Measurements from ENCODE around the gene ARHGAP35.
"Not testable (repeated sequence)": the region's sequence is repeated elsewhere in the genome, so short reads cannot be mapped to it uniquely, and the experiment has no call there.

The ARHGAP35 gene

DNA sequence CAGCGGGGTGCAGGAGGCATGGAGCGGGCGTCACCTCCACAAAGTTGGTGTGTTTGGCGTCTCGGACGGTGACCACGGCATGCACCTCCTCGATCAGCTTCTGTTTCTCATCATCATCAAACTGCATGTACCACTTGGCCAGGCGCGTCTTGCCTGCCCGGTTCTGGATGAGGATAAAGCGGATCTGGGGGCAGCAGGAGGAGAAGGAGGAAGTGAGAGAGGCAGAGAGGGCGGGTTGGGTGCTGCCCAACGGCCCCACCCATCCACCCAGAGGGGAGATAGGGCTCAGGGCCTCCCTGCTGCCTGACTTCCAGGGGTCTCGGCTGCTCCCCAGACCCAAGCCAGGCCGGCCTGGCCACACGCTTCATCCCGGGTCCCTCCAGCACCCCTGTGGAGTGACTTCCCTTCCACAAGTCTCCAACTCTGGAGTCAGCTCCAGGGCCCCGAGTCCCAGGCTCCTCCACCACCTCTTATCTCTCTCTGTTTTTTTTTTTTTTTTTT is 14.8 kb upstream of the ARHGAP35 start:
- no peak for DNase-seq

GRCh38 chr19:46847528-46847927 is 13.3 kb upstream of the ARHGAP35 start:
- DNase-seq: no peak

DNA sequence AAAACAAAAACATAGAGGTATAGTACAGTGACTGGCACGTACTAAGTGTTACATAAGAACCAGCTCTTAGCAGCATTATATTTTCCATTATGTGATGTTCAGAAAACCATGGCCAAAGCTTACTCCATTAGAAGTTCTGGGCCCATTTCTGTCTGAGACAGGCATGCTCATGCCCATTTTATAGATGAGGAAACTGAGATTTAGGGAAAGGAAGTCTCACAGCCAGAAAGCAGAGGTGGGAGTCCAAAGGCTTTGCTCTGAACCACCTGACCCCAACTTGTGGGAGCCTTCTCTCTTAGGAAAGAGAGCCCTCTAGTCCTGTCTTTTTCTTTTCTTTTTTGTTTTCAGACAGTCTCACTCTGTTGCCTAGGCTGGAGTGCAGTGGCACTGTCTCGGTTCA is 12.4 kb upstream of the ARHGAP35 start:
- no peak for DNase-seq

GRCh38 chr19:46849610-46850009 is 11.2 kb upstream of the ARHGAP35 start:
- peak; percentile 41 for DNase-seq

- DNase-seq: peak; percentile 97
Measured at GRCh38 chr19:46850228-46851203, 10.3 kb upstream of the ARHGAP35 start, which contains the start of gene AP2S1. Gene AP2S1 (minus strand): TSS chr19:46850846. CDS start chr19:46850766, 80 bp downstream.

DNA sequence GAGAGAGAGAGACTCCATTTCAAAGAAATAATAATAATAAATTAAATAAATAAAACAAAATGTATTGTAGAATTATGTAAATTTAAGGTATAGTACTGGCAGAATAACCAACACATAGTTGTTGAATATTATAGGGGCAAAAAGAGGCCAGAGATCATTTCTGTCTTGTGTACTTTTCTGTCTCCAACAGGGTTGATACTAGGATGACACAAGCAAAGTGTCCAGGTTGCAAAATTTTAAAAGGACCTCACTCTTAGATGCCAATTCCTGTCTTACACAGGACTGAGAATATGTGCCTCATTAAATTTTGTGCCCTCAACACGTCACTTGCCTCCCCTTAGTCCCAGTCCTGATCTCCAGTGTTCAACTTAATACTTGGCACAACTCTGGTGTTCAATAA is 8.0 kb upstream of the ARHGAP35 start:
- DNase-seq: no peak

- DNase-seq: peak; percentile 20
Measured at GRCh38 chr19:46854698-46855097, 6.1 kb upstream of the ARHGAP35 start.

GRCh38 chr19:46856062-46857022 is 4.5 kb upstream of the ARHGAP35 start:
- DNase-seq: peak; percentile 98

DNA sequence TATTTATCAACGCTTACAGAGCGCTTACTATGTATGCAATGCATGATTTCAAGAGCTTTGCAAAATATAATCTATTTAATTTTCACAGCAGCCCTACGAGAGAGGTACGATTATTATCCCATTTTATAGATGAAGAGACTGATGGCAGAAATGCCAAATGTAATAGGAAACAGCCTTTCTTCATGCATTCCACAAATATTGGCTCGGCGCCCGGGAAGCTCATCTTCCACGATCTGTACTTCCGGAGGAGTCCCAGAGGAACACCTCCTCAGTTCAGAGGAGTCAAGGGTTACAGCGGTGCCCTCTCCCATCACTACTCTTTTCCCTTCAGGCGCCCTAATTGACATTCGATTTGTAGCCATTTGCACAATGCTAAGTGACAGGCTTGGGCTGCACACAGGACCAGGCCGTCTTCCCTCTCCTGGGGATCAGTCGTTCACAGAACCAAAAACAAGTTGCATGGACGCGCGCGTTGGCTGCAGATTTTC is 1.1 kb upstream of the ARHGAP35 start:
- no peak for DNase-seq

GRCh38 chr19:46860125-46860845 is 512 bp upstream of the ARHGAP35 start:
- peak; percentile 99 for DNase-seq

DNA sequence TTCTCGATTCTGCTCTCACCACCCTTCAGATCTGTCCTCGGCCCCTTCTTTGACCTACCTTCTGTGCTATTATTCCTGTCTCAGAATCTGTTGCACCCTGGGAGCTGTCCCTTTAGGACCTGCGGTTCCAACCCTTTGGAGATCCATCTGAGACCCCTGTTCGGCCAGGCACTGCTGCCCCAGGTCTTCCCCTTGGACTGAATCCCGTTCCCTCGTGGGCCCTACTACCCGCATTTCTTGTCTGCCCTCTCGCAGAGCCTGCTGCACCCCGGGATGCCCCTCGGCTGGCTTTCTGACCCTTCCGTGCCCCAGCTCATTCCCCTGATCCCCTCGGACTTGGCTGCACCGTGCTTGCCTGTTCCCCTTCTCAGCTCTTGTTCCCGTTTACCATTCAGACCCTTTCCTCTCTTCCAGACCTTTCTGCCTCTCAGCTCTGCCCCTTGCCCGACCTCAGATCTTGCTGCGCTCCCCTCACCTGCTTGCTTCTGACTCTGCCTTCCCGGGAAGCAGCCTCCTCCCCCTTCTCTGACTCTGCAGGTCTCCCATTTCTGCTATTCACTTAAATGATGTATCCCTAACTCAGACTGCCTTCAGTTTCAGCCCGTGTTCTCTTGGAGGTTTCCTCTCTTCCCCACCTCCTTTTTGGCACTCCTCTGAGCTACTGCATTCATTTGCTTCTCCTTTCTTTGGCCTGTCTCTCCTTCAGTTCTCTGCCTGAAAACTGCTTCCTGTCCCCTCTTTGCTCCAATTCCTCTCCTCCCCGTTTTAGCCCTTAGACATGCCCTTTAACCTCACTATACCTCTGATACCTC is 1.1 kb downstream of the ARHGAP35 start:
- no peak for DNase-seq

DNA sequence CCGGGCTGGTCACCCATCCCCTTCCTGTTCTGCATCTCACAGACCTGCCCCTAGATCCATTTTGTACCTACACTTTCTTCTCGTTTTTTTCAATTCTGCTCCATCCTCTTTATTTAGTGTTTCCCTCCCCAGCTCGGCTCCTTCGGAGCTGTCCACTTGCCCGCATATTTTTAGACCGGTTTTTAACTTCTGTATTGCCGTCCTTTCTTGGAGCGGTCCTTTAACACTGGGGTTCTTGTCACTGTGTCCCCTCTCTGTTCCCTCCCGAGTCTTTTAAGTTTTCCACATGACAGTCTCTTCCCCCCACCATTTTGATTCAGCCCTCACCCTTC is 1.7 kb downstream of the ARHGAP35 start:
- no peak for DNase-seq

GRCh38 chr19:46862974-46863632 is 2.3 kb downstream of the ARHGAP35 start:
- no peak for DNase-seq

DNA sequence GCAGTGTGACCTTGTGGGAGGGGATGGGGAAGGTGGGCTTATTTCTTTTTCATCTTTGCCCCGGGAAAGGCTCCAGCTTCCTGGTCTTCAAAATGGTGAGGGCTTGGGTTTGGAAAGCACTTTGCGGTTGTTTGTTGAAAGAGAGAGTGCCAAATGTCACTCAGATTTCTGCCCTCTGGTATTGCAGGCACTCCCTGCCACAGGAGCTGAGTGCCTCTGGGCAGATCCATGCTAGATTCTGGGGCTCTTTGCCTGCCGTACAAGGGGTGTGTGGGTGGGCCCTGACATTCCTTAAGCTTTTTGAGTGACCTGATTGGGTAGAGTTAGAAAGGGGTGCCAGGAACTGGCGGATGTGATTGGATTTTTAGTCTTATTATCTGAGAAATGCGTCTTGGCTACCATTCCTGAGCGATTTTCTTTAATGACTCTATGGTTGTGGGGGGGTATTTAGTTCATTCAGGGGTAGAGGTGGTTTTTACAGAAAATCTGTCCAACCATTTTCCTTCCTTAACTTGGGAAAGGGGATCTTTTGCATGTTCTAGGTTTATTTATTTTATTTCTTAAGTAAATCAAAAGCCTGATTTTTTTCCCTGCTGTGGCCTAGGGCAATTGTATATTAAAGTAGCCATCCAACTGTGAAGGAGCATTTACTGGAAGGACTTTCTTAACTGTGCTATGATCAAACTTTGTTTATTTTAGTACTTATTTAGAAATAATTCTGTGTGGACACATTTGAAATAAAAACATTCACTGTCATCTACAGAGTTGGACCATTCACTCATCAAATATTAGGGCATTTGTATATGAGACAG is 3.2 kb downstream of the ARHGAP35 start:
- no peak for DNase-seq

DNA sequence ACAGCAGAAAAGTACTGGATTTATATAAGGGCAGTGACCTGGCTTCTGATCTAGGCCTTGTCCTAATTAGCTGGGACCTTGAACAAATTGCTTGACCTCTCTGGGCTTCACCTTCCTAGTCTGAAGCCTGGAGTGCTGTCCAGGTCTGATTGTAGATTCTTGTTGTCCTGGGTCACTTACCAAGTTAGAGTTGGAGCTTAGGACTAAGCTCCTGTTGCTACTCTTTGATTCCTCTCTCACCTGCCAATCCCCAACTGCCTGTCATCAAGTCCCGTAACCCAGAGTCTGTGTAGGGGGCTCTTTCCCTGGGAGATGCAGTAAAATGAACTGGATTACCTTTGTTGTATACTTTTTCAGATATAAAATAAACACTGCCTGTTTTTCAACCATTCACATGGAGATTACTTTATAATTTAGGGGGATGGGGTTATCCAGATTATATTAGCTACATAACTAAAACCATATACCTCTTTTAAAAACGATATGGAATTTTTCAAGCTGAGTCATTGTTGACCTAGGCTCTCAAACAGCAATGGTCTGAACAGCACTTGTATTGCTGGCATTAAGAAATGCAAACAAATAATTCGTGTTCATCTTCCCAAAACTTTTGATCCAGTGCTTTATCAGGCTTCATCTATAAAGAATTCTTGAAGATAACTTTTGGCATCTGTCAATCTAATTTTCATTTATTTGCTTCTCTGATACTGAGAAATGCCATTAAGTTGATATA is 5.8 kb downstream of the ARHGAP35 start:
- DNase-seq: no peak

GRCh38 chr19:46867170-46867569 is 6.4 kb downstream of the ARHGAP35 start:
- no peak for DNase-seq

DNA sequence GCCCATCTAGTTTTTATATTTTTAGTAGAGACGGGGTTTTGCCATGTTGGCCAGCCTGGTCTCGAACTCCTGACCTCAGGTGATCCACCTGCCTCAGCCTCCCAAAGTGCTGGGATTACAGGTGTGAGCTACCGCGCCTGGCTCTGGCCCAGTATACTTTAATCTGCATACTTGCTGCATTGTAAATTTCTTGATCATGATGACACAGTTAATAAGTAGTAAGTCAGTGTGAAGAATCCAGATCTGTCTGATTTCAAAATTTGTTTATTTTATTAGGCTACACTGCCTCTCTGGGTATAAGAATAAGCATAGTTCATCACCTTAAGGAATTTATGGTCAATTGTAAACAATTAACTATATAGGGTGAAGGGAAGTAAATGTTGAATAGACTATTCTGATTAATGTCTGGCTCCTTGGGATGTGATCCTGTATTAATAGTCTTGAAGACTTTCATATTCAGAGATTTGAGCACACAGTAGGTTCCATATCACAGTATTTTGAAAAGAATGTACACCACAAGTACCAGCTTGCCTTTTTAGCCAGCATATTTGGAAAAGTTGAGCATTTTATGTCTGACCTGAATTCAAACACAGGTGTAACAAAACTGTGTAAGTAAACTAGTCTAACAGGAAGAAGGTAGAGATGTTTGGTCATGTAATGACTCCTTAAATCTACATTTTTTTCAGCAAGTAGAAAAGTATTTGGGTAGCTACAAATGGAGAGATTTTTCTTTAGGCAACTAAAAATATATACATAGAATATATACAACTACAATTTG is 7.4 kb downstream of the ARHGAP35 start:
- DNase-seq: no peak

GRCh38 chr19:46871173-46871572 is 10.4 kb downstream of the ARHGAP35 start:
- not testable (repeated sequence) for DNase-seq
